ENCODE results near the gene PLIN5.

- TF ChIP-seq POLR2A (IDR thresholded peaks at IDR 0.05; ENCODE audit: low read depth, low read length) (no peak), TAF1 (IDR thresholded peaks at IDR 0.05; ENCODE audit: borderline replicate concordance, low read depth, low read length) (no peak)
Measured at GRCh38 chr19:4499318-4499717, 35.7 kb downstream of the PLIN5 start.
